Glomerular endothelial cell (primary cell): ENCODE measurements around the gene PADI1. TPM values are rescaled to one million over a fixed set of nuclear protein-coding genes. Genes with fewer than 3 reads are reported as not detected.
"Not testable (repeated sequence)": the region's sequence is repeated elsewhere in the genome, so short reads cannot be mapped to it uniquely, and the experiment has no call there.

Source experiments
- DNase-seq: peaks from one replicate; pipeline ENCODE4 v3.0.0-alpha.2; 2011; ENCODE audit warnings: low read depth, low spot score; ENCODE audit errors: extremely low read depth
- total RNA-seq: library from RNA; depleted of rRNA; stranded (reverse); fragments of >200 nt; gene quantifications from 2 replicates; pipeline ENCODE4 v1.2.3, GENCODE V29; 2015

The PADI1 gene
- total RNA-seq, 1 donor from 2014 or later = 0.18 TPM

DNA sequence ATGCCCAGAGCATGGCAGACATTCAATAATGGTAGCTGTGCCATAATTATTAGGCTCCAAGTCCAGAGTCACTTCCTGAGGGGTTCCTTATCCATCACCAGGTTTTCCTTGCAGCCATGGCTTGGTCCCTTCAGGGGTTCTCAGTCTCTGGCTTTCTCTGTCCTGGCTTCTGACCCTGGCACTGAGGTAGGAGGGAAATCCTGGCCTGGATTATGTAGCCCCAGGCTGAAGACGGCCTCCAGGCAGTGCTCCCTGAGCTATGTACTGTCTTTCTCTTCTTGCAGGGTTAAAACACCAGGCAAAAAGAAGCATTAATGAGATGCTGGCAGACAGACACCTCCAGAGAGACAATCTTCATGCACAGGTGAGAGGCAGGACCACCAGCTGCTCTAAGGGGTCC, 34.5 kb downstream of the PADI1 start:
- DNase-seq = peak; percentile 64

DNA sequence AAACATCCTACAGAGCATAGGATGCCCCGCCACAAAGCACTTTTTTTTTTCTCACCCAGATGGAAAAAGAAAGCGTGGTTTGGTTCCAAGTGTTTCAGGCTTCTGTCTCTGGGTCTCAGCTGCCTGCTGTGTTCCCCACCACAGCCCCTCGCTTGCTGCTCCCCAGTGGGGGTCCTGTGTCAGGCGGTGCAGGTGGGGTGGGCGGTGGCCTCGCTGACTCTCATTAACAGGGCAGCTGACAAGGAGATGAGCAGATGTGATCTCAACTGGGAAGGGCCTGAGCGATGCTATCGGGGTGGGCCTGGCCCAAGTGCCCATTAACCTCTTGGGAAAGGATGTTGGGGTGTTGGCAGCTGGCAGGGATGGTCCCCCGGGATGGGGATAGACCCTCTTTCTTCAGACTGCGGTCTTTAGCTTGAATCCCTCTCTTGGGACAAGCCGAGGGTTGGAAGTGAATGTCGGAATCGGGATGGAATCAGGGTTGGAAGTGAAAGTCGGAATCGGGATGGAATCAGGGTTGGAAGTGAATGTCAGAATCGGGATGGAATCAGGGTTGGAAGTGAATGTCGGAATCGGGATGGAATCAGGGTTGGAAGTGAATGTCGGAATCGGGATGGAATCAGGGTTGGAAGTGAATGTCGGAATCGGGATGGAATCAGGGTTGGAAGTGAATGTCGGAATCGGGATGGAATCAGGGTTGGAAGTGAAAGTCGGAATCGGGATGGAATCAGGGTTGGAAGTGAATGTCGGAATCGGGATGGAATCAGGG, 36.3 kb downstream of the PADI1 start:
- DNase-seq = not testable (repeated sequence)

DNA sequence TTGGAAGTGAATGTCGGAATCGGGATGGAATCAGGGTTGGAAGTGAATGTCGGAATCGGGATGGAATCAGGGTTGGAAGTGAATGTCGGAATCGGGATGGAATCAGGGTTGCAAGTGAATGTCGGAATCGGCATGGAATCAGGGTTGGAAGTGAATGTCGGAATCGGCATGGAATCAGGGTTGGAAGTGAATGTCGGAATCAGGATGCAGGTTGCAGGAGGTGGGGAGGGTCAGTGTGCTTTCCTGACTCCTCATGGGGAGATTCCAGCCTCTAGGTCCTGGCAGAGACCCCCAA, 36.8 kb downstream of the PADI1 start:
- DNase-seq = not testable (repeated sequence)

DNA sequence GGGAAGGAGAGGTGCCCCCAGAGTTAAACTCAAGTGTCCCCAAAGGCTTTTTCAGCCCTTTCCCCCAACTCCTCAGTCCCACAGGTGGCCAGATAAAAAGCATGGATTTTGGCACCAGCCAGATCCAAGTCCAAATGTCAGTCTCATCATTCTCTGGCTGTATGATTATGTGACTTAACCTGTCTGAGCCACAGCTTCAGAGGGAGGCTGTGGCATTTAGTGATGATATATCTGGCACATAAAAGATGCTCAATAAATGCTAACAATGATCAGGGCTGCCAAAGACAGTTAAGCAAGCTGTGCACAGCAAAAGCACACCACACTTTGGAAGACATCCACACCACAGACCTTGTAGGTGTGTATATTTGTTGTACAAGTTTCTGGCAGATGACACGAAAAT, 38.3 kb downstream of the PADI1 start:
- DNase-seq = no peak

DNA sequence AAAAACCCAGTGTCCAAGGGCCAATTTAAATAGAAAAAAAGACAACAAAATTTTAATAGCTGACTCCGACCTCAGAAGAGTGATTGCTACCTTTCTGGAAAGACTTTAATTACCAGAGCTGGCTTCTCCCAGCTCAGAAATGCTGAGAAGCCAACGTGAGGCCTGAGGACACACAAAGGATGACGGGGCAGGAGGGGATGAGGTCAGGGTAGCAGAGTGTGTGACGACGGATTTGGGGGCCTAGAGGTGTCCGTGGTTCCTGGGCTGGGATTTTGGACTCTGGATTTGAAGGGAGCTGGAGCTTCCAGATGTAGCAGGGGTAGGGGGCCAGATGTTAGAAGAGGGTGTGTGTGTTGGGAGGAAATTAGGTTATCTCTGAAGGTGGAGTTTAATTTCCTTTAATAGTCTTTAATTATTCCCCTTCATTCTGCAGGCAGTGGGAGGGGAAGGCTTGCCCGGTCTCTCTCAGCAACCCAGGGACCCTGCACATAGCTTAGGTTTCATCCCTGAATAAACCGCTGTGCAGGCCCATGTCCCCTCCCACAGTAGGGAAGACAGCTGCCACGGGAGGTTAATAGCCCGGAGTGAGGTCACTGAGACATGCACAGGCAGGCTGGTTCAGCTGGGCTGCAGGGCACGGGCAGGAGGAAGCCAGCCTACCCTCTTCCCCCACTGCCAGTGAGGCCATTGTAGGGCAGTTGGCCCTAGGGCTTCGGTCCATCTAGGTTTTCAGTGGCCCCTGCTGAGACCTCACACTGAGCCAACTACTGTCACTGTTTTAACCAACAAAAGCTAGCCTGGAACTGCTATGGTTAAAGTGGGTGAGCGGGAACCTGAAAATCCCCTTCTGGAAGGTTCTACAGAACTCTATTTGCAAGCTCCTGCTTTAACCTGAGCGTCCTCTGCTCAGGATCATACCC, 40.2 kb downstream of the PADI1 start:
- DNase-seq = no peak

DNA sequence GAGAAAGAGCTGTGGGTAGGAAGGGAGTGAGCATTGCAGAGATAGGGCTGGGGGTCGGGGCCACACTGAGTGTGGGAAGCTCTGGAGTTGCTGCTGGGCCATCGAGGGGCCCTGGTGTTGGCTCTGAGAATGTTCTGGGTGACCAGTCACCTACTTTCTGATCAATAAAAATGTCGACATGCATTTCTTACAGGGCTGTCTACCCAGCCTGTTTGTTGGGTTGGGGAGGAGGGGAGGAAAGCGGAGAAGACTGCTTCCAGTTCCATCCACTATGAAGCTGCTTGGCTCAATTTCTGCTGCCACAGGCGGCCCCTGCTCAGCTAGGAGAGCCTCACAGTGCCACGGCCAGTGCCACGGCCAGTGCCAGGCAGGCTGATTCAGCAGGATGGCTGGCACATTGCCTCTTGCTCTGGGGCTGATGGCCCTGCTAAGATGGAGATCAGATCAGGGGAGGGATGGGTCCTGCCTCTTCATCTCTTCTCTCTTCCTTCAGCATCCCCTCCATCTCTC, 40.9 kb downstream of the PADI1 start:
- DNase-seq = no peak

DNA sequence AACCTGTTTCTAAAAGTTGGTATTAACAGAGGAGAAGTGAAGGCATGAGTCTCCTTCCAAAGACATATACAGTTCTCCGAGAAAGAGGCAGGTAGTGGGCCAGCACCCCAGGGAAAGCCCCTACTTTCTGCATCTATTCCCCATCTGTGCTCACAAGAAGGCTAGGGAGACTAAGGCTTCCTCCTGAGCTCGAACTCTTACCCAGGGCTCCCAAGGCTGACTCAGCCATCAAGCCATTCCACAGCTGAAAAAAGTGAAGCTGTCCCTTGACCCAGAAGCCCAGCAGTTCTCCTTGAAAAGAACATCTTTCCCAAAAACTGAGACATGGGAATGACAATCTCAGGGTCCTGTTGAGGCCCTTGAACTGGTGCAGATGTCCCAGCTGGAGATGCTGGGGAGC, 42.0 kb downstream of the PADI1 start:
- no peak for DNase-seq

DNA sequence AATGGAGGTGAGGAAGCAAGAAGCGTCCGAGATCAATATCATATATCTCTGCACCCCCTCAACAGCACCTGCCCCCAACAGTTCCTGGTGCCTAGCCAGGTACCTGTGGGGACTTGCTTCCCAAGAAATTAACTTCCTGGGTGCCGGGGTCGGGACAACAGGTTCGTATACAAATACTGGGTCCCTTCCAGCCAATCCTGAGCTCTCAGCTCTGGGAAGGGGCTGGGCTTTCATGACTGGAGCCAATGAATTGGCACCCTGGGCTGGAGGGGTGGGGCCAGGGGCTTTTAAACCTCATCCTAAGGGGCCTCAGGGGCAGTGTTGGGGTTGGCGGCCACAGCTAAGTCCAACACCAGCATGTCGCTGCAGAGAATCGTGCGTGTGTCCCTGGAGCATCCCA, 43.9 kb downstream of the PADI1 start, which contains the start of gene PADI3:
Gene PADI3 (plus strand): TSS at position 318 of the 400 bp plus-strand sequence. CDS start 40 bp downstream, at position 358.
- no peak for DNase-seq

DNA sequence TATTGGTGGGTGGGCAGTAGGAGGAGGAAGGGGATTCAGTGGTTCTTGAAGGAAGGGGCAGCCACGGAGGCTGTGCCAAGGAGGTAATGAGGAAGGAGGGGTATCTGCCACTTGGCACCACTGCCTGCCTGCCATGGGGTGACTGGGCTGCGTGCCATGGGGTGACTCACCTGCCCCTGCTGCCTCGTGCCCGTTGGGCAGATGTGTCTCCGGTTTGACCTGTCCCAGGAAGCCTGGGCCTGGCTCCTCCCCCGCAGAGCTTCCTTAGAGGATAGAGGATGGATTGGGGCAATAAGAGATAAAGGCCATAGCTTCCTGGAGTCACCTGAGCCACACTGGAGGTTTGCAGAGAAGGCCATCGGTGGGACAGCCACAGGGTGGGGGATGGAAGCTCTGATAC, 45.7 kb downstream of the PADI1 start:
- DNase-seq = no peak

DNA sequence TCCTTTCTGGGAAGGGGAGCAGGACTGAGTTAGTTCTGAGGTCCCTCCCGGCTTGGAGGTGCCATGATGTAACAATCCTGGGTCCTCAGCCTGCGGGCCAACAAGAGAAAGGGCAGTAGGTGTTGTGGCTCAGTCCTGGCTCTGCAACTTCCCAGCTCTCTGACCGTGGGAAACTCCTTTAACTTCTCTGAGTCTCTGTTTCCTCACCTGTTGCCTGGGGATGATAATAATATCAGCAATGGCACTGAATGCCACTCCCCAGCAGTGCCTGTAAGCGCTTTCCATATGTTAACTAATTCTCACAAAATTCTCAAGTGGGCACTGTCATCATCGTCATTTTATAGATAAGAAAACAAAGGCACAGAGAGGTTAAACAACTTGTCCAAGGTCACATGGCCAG, 46.3 kb downstream of the PADI1 start:
- DNase-seq = no peak

DNA sequence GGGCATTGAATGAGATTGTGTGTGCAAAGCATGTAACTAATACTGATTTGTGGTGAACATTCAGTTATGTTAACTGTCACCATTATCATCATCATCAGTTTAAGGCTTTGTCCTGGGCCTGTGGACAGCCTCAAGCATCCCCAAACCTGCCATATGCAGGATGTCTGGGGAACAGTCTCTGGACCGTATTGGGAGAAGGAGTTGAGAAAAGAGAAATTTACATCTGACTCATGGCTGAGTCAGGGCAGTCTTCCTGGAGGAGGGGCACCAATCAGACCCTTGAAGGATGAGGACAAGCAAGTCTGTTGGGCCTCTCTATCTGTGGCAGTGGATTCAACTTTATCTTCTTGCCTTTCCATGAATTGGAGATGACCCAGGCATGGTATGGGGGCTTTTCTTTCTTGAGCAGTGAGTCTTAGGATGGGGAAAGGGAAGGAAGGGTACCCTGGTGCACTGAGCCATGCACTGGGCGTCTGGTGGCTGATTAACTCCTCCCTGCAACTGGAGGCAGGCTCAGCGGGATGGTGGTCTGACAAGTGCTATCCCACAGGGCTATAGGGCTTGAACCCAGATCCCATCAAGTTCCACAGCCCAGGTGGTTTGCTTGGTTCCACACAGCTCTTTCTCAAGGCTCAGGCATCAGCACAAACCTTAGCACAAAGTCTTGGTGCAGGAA, 46.9 kb downstream of the PADI1 start:
- no peak for DNase-seq

DNA sequence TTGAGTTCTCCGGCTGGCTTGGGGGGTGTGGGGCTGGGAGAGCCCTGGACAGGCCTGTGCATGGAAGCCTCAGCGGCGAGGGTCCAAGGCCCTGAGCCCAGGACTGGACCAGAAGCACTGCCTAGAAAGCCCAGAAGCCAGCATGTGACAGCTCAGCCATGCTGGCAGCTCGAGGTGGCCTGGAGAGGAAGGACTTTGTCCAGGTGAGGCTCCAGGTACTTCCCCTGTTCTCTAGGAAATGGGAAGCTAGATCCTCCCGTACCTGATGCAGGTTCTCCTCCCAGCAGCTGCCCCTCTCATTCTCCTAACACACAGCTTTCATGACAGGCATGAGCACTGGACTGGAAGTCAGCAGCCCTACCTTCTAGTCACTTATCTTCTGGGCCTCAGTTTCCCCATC, 50.4 kb downstream of the PADI1 start:
- DNase-seq = no peak

DNA sequence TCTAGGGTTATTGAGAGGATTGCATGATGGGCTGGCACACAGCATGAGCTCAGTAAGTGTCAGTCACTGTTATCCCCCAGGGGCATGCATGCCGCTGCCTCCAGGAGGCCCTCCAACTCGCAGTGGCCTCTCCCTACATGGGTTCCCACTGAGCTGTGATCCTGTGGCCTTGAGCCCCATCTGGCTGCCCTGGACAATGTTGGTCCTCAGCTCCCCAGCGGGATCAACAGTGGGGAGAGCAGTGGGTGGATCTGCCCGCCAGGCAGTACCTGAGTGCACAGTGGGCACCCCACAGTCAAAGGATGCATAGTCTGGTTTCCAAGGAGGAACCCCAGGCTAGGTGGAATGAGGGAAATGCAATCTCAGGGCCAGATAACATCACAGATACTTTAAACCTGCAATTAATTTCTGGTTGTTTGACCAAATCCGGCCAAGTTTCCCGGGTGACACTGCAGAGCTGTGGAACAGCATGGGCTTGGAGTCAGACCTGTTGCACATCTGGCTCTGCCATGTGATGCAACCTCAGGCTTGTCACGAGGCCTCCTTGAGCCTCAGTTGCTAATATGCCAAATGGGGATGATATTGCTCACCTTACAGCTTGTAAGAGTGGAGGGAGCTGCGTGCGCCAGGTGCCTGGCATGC, 53.3 kb downstream of the PADI1 start:
- DNase-seq = no peak

DNA sequence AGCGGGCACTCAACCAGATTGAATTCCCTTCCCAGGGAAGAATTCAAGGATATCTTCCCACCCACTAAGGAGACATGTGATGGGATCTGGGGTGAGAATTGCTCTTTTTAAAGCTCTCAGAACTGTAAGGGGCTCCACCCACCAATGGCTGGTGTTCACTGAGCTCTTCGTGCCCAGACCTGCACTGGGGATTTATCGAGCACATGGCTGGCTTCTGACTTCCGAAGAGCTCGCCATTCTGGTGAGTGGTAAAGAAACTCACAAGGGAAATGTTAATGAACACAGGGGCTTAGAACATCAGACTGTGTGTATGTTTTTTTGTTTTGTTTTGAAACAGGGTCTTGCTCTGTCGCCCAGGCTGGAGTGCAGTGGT, 53.8 kb downstream of the PADI1 start:
- no peak for DNase-seq

DNA sequence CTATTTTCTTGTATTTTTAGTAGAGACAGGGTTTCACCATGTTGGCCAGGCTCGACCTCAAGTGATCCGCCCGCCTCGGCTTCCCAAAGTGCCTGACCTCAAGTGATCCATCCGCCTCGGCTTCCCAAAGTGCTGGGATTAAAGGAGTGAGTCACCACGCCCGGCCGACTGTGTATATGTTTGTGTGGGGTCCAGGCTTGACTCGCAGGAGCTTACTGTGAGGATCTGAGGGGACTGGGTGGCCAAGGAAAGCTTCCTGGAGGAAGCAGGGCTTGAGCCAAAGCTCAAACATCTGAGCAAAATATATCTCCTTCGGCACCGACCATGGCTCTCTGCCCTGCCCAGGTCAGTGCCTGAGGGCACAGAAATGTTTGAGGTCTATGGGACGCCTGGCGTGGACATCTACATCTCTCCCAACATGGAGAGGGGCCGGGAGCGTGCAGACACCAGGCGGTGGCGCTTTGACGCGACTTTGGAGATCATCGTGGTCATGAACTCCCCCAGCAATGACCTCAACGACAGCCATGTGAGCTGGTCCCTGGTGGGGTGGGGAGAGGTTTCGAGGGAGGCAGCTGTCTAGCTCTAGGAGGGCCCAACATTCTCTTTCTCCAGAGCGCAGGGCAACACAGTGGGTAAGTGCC, 54.4 kb downstream of the PADI1 start:
- DNase-seq = no peak

DNA sequence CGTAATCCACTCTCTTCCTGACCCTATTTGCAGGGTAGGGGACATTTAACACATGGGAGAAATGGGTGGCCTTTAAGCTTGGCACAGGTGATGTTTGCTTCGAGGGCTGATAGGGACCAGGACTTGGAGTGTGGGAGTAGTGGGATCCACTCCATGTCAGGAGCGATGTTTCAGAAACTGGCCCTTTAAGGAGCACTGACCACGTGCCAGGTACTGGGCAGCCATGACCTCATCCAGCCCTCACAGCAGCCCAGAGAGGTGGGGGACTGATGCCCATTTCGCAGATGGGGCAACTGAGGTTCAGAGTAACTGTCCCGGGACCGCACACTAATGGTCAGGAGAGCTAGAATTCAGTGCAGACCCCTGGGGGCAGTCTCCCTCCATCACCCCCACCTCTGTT, 55.3 kb downstream of the PADI1 start:
- DNase-seq = no peak

DNA sequence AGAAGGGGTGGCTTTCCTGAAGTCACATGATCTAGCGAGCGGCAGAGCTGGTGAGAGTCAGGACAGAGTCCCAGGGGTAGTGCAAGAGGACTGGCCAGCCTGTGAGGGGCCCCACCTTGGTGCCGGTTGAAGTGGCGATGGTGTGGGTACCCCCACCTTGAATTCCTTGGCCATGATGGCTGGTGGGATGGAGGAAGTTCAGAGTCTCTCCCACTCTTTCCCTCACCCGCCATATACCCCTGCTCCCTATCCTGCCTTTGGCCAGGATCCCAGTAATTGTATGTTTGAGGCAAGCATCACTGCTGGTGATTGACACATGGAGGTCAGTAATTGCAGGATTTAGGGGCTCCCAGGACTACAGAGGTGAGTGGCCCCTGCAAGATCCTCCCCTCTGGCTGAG, 55.8 kb downstream of the PADI1 start:
- DNase-seq = no peak

DNA sequence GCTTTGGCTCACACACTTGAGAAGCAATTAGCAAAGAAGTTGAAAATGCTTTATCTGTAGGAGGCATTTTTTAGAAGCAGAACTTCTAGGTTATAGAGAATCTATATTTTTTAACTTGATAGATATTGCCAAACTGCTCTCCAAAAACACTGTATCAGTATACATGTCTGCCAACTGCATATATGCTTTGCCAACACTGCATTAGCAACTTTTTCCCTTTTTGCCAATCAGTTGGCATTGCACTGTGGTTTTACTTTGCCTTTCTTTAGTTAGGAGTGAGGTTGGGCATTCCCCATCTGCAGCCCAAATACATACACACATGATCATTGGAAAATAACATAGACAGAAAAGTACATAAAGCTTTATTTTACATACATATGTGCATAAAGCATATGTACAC, 59.0 kb downstream of the PADI1 start:
- DNase-seq = no peak

DNA sequence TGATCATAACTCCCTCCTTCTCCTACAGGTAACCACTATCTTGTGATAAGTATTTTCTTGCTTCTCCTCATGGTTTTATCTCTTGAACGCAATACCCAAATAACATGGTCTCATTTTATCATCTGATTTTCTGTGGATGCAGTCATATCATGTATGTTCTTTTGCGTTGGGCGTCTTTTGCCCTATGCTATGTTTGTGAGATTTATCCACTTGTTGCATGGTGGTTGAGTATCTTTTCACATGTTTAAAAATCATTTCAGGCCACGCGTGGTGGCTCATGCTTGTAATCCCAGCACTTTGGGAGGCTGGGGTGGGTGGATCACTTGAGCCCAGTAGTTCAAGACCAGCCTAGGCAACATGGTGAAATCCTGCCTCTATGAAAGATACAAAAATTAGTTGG, 59.5 kb downstream of the PADI1 start:
- DNase-seq = no peak

DNA sequence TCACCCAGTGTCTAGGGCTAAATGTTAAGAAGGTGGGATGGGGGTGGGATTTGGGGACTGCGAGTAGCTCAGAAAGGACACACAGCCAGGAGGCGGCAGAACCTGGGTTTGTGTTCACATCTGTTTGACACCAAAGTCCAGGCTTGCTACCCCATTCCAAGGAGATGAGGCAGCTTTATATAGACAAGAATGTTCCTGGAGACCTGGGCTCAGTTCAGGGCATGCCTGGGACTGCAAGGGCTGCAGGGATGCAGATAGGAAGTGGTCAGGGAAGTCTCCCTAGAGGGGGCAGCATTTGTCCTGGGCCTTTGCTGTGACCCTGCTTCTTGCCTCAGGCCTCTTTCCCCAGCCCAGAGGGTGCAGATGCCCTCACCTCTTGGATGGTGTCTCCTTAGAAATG, 60.2 kb downstream of the PADI1 start:
- no peak for DNase-seq
